CD8-positive, alpha-beta memory T cell (primary cell): ENCODE measurements around the gene PACSIN3. TPM values are rescaled to one million over a fixed set of nuclear protein-coding genes. Genes with fewer than 3 reads are reported as not detected.

Experiments
- CTCF ChIA-PET: fragments of 350-600 bp; sonication (Branson Sonifier 250); formaldehyde crosslinking; loops from one replicate; lab custom pipeline; 2021; ENCODE audit warnings: antibody characterized with exemption; lab: Charles Lee
- POLR2A ChIA-PET: fragments of 350-600 bp; sonication (Branson Sonifier 250); formaldehyde crosslinking; loops from one replicate; lab custom pipeline; 2021; ENCODE audit warnings: antibody characterized with exemption; lab: Charles Lee
- DNase-seq, 5 donors: peaks; one replicate each; pipeline versions ENCODE4 v3.0.0 to v3.0.0-alpha.2; 2020 to 2022; ENCODE audit warnings: mixed read lengths in 1 of 5
- H3K27ac ChIP-seq: one replicate; pipeline ENCODE4 v1.7.0; 2013; ENCODE audit warnings: low read depth, mild to moderate bottlenecking, low read length, moderate library complexity
- H3K27me3 ChIP-seq: 2 replicates; pipeline ENCODE4 v1.7.0; 2013; ENCODE audit warnings: low read length, mild to moderate bottlenecking; ENCODE audit not compliant: insufficient read depth, poor library complexity, severe bottlenecking
- H3K36me3 ChIP-seq: 2 replicates; pipeline ENCODE4 v1.7.0; 2013; ENCODE audit warnings: mild to moderate bottlenecking, low read length, moderate library complexity; ENCODE audit not compliant: insufficient read depth
- H3K4me1 ChIP-seq: 2 replicates; pipeline ENCODE4 v1.7.0; 2013; ENCODE audit warnings: mild to moderate bottlenecking, low read length, moderate library complexity; ENCODE audit not compliant: insufficient read depth
- H3K4me3 ChIP-seq: 2 replicates; pipeline ENCODE4 v1.7.0; 2013; ENCODE audit warnings: mild to moderate bottlenecking, low read length
- H3K9me3 ChIP-seq: 2 replicates; pipeline ENCODE4 v1.7.0; 2013; ENCODE audit warnings: mild to moderate bottlenecking, low read length
- H3K27ac Mint-ChIP-seq, 8 donors: one replicate each; pipeline ENCODE4 v1.8.0; 2020 to 2021; ENCODE audit warnings: mixed read lengths in 8 of 8, mild to moderate bottlenecking in 6 of 8, inconsistent platforms in 3 of 8, moderate library complexity in 3 of 8
- H3K27me3 Mint-ChIP-seq, 2 donors: one replicate each; pipeline ENCODE4 v1.8.0; 2020 to 2021; ENCODE audit warnings: mixed read lengths in 2 of 2, mild to moderate bottlenecking in 1 of 2, moderate library complexity in 1 of 2
- H3K36me3 Mint-ChIP-seq, 3 donors: one replicate each; pipeline ENCODE4 v1.8.0; 2020 to 2021; ENCODE audit warnings: mixed read lengths in 3 of 3, inconsistent platforms in 1 of 3, mild to moderate bottlenecking in 1 of 3
- H3K4me1 Mint-ChIP-seq, 3 donors: one replicate each; pipeline ENCODE4 v1.8.0; 2020 to 2021; ENCODE audit warnings: mixed read lengths in 3 of 3, inconsistent platforms in 1 of 3, mild to moderate bottlenecking in 1 of 3
- H3K4me3 Mint-ChIP-seq, 7 donors: one replicate each; pipeline ENCODE4 v1.8.0; 2020 to 2021; ENCODE audit warnings: mixed read lengths in 7 of 7, mild to moderate bottlenecking in 6 of 7, moderate library complexity in 4 of 7, inconsistent platforms in 2 of 7
- H3K9me3 Mint-ChIP-seq, 5 donors: one replicate each; pipeline ENCODE4 v1.8.0; 2020 to 2022; ENCODE audit warnings: mixed read lengths in 5 of 5, mild to moderate bottlenecking in 3 of 5, moderate library complexity in 2 of 5, inconsistent platforms in 1 of 5
- polyA plus RNA-seq: library from polyadenylated mRNA; unstranded; fragments of 300-500 nt; fragmentation: Illumina TruSeq; gene quantifications from one replicate; pipeline ENCODE4 v1.2.3, GENCODE V29; 2021
- total RNA-seq, 2 experiments: library from RNA; stranded (reverse); gene quantifications; one replicate each; pipeline ENCODE4 v1.2.3, GENCODE V29; 2021

PACSIN3 gene
- total and polyA plus RNA-seq, 3 experiments from 2014 or later, result 7.9 to 9.2 TPM; not detected in 1

GRCh38 chr11:47165253-47165840 lies 20.9 kb downstream of the PACSIN3 start:
- no peak overlapping the region for H3K4me3 ChIP-seq
- Mint-ChIP-seq H3K27ac (no peak overlapping the region), H3K36me3 (peaks cover 0 to 66% (median 2%) of the 10 kb centered on the region in 3 donors), H3K9me3 (no peaks in the 10 kb centered on the region), H3K27me3 (no peaks in the 10 kb centered on the region), H3K4me3 (peak overlapping the region in 1 of 7 donors; percentile 60), H3K4me1 (peaks cover 0 to 3% (median 1%) of the 10 kb centered on the region in 3 donors)
- no peaks in the 10 kb centered on the region for H3K9me3 ChIP-seq
- ChIA-PET POLR2A (no interaction called here), CTCF (interaction anchor here (1.1 to 1.2 kb wide), 2 partner anchors 12 kb away, joined by 3 read pairs; no protein-coding TSS in a partner anchor)
- H3K4me1 ChIP-seq, result no peaks in the 10 kb centered on the region
- H3K27ac ChIP-seq, result no peak overlapping the region
- no peaks in the 10 kb centered on the region for H3K27me3 ChIP-seq
- DNase-seq, result no peak
- H3K36me3 ChIP-seq, result peaks cover 56% of the 10 kb centered on the region

GRCh38 chr11:47164321-47164720 lies 21.9 kb downstream of the PACSIN3 start:
- Histone ChIP-seq H3K27ac (no peak overlapping the region), H3K36me3 (peaks cover 50% of the 10 kb centered on the region), H3K27me3 (no peaks in the 10 kb centered on the region), H3K4me3 (no peak overlapping the region), H3K4me1 (no peaks in the 10 kb centered on the region), H3K9me3 (no peaks in the 10 kb centered on the region)
- Mint-ChIP-seq H3K4me1 (peaks cover 0 to 3% (median 1%) of the 10 kb centered on the region in 3 donors), H3K9me3 (no peaks in the 10 kb centered on the region), H3K4me3 (no peak overlapping the region), H3K27ac (peak overlapping the region in 1 of 8 donors; percentile 46), H3K27me3 (no peaks in the 10 kb centered on the region), H3K36me3 (peaks cover 0 to 61% (median 2%) of the 10 kb centered on the region in 3 donors)
- DNase-seq, result no peak
- CTCF ChIA-PET, result interaction anchor here (1.2 to 1.5 kb wide), 3 partner anchors 11 to 13 kb away, joined by 3 to 8 read pairs (median 4); no protein-coding TSS in a partner anchor
- POLR2A ChIA-PET, result no interaction called here

GRCh38 chr11:47163898-47164297 lies 22.3 kb downstream of the PACSIN3 start:
- H3K9me3 Mint-ChIP-seq, result no peaks in the 10 kb centered on the region
- Histone ChIP-seq H3K9me3 (no peaks in the 10 kb centered on the region), H3K27ac (no peak overlapping the region), H3K4me1 (no peaks in the 10 kb centered on the region), H3K4me3 (no peak overlapping the region), H3K36me3 (peaks cover 46% of the 10 kb centered on the region), H3K27me3 (no peaks in the 10 kb centered on the region)
- H3K27me3 Mint-ChIP-seq, result no peaks in the 10 kb centered on the region
- H3K4me3 Mint-ChIP-seq, result no peak overlapping the region
- ChIA-PET POLR2A (no interaction called here), CTCF (interaction anchor here (1.1 to 2.0 kb wide), 5 partner anchors 8 to 277 kb away, joined by 3 to 8 read pairs (median 4); no protein-coding TSS in a partner anchor)
- peak overlapping the region in 1 of 8 donors; percentile 46 for H3K27ac Mint-ChIP-seq
- no peak for DNase-seq
- peaks cover 0 to 59% (median 2%) of the 10 kb centered on the region in 3 donors for H3K36me3 Mint-ChIP-seq
- H3K4me1 Mint-ChIP-seq, result peaks cover 0 to 3% (median 1%) of the 10 kb centered on the region in 3 donors

GRCh38 chr11:47163193-47163592 lies 23.0 kb downstream of the PACSIN3 start:
- H3K4me3 ChIP-seq, result no peak overlapping the region
- H3K27me3 ChIP-seq, result no peaks in the 10 kb centered on the region
- Mint-ChIP-seq H3K9me3 (no peaks in the 10 kb centered on the region), H3K27me3 (no peaks in the 10 kb centered on the region), H3K27ac (no peak overlapping the region), H3K4me1 (peaks cover 0 to 3% (median 1%) of the 10 kb centered on the region in 3 donors), H3K4me3 (no peak overlapping the region), H3K36me3 (peaks cover 0 to 56% (median 2%) of the 10 kb centered on the region in 3 donors)
- no peak overlapping the region for H3K27ac ChIP-seq
- ChIA-PET POLR2A (interaction anchor here (0.5 to 0.6 kb wide), 2 partner anchors 98 to 362 kb away, joined by 5 to 6 read pairs; no protein-coding TSS in a partner anchor), CTCF (interaction anchor here (0.7 to 2.0 kb wide), 6 partner anchors 9 to 276 kb away, joined by 3 to 8 read pairs (median 4); no protein-coding TSS in a partner anchor)
- no peaks in the 10 kb centered on the region for H3K9me3 ChIP-seq
- H3K4me1 ChIP-seq, result no peaks in the 10 kb centered on the region
- DNase-seq, result no peak
- peaks cover 41% of the 10 kb centered on the region for H3K36me3 ChIP-seq

- H3K4me3 Mint-ChIP-seq, result no peak overlapping the region
- Histone ChIP-seq H3K36me3 (peaks cover 34% of the 10 kb centered on the region), H3K4me3 (no peak overlapping the region), H3K4me1 (no peaks in the 10 kb centered on the region), H3K9me3 (no peaks in the 10 kb centered on the region), H3K27ac (no peak overlapping the region), H3K27me3 (no peaks in the 10 kb centered on the region)
- ChIA-PET POLR2A (no interaction called here), CTCF (interaction anchor here (0.7 to 2.0 kb wide), 7 partner anchors 9 to 271 kb away, joined by 3 to 10 read pairs (median 4); no protein-coding TSS in a partner anchor)
- peaks cover 0 to 3% (median 1%) of the 10 kb centered on the region in 3 donors for H3K4me1 Mint-ChIP-seq
- H3K36me3 Mint-ChIP-seq, result peaks cover 0 to 51% (median 2%) of the 10 kb centered on the region in 3 donors
- H3K27me3 Mint-ChIP-seq, result no peaks in the 10 kb centered on the region
- DNase-seq, result no peak
- H3K9me3 Mint-ChIP-seq, result no peaks in the 10 kb centered on the region
- H3K27ac Mint-ChIP-seq, result peak overlapping the region in 1 of 8 donors; percentile 50
These were observed 23.8 kb downstream of the PACSIN3 start for GRCh38 chr11:47162426-47162825.

- DNase-seq, result no peak
- Mint-ChIP-seq H3K4me3 (no peak overlapping the region), H3K27me3 (no peaks in the 10 kb centered on the region), H3K36me3 (peaks cover 0 to 46% (median 2%) of the 10 kb centered on the region in 3 donors), H3K4me1 (peaks cover 0 to 3% (median 1%) of the 10 kb centered on the region in 3 donors), H3K9me3 (no peaks in the 10 kb centered on the region), H3K27ac (peak overlapping the region in 1 of 8 donors; percentile 42)
- POLR2A ChIA-PET, result no interaction called here
- no peak overlapping the region for H3K27ac ChIP-seq
- CTCF ChIA-PET, result interaction anchor here (0.9 to 2.0 kb wide), 5 partner anchors 9 to 270 kb away, joined by 3 to 10 read pairs (median 4); no protein-coding TSS in a partner anchor
- peaks cover 28% of the 10 kb centered on the region for H3K36me3 ChIP-seq
- no peak overlapping the region for H3K4me3 ChIP-seq
- no peaks in the 10 kb centered on the region for H3K27me3 ChIP-seq
- H3K9me3 ChIP-seq, result no peaks in the 10 kb centered on the region
- no peaks in the 10 kb centered on the region for H3K4me1 ChIP-seq
These were observed 24.3 kb downstream of the PACSIN3 start for GRCh38 chr11:47161890-47162289.

GRCh38 chr11:47161134-47161854 lies 24.9 kb downstream of the PACSIN3 start:
- ChIA-PET POLR2A (no interaction called here), CTCF (interaction anchor here (0.6 to 1.4 kb wide), 10 partner anchors 8 to 296 kb away, joined by 3 to 10 read pairs (median 3); partner anchors contain the start of gene CSTPP1)
- peak overlapping the region in 2 of 8 donors; percentile 42 to 88 for H3K27ac Mint-ChIP-seq
- no peak overlapping the region for H3K4me3 Mint-ChIP-seq
- H3K27me3 Mint-ChIP-seq, result no peaks in the 10 kb centered on the region
- H3K9me3 Mint-ChIP-seq, result no peaks in the 10 kb centered on the region
- Histone ChIP-seq H3K27ac (no peak overlapping the region), H3K36me3 (peaks cover 22% of the 10 kb centered on the region), H3K4me3 (no peak overlapping the region), H3K27me3 (no peaks in the 10 kb centered on the region), H3K9me3 (no peaks in the 10 kb centered on the region), H3K4me1 (no peaks in the 10 kb centered on the region)
- H3K4me1 Mint-ChIP-seq, result peaks cover 0 to 3% (median 1%) of the 10 kb centered on the region in 3 donors
- H3K36me3 Mint-ChIP-seq, result peaks cover 0 to 40% (median 2%) of the 10 kb centered on the region in 3 donors
- DNase-seq, result peak; percentile 21 to 67 (median 48)
